ENCODE measurements around the gene TOMM70. TPM values are rescaled to one million over a fixed set of nuclear protein-coding genes. Genes with fewer than 3 reads are reported as not detected.
A peak's percentile ranks its signal among the peaks of the same experiment; 100 is the strongest.

Gene TOMM70
- total RNA-seq, 1 donor from 2014 or later: 102 TPM

GRCh38 chr3:100411091-100411982 is 10.4 kb upstream of the TOMM70 start:
- DNase-seq (ENCODE audit: low read depth): no peak

GRCh38 chr3:100407977-100408532 is 7.2 kb upstream of the TOMM70 start:
- peak; percentile 83 for DNase-seq (ENCODE audit: low read depth)

- no peak for DNase-seq (ENCODE audit: low read depth)
Measured at GRCh38 chr3:100407164-100407563, 6.3 kb upstream of the TOMM70 start.

GRCh38 chr3:100404250-100404548 is 3.3 kb upstream of the TOMM70 start:
- DNase-seq (ENCODE audit: low read depth): no peak

- DNase-seq (ENCODE audit: low read depth): no peak
Measured at GRCh38 chr3:100403362-100404249, 2.7 kb upstream of the TOMM70 start.

- no peak for DNase-seq (ENCODE audit: low read depth)
Measured at GRCh38 chr3:100402891-100403290, 2.0 kb upstream of the TOMM70 start.

- DNase-seq (ENCODE audit: low read depth): peak; percentile 57
Measured at GRCh38 chr3:100402256-100402655, 1.4 kb upstream of the TOMM70 start.

- no peak for DNase-seq (ENCODE audit: low read depth)
Measured at GRCh38 chr3:100401674-100402041, 769 bp upstream of the TOMM70 start.

- DNase-seq (ENCODE audit: low read depth): no peak
Measured at GRCh38 chr3:100400419-100400779, 490 bp downstream of the TOMM70 start.

- peak; percentile 46 for DNase-seq (ENCODE audit: low read depth)
Measured at GRCh38 chr3:100399341-100400071, 1.4 kb downstream of the TOMM70 start.

- no peak for DNase-seq (ENCODE audit: low read depth)
Measured at GRCh38 chr3:100396967-100397366, 3.9 kb downstream of the TOMM70 start.

GRCh38 chr3:100395679-100396431 is 5.0 kb downstream of the TOMM70 start:
- DNase-seq (ENCODE audit: low read depth): no peak

- DNase-seq (ENCODE audit: low read depth): no peak
Measured at GRCh38 chr3:100389025-100389424, 11.9 kb downstream of the TOMM70 start.

GRCh38 chr3:100386437-100387074 is 14.3 kb downstream of the TOMM70 start:
- no peak for DNase-seq (ENCODE audit: low read depth)

- no peak for DNase-seq (ENCODE audit: low read depth)
Measured at GRCh38 chr3:100384733-100385525, 16.0 kb downstream of the TOMM70 start.

GRCh38 chr3:100376301-100376700 is 24.6 kb downstream of the TOMM70 start:
- DNase-seq (ENCODE audit: low read depth): no peak

GRCh38 chr3:100374521-100374920 is 26.4 kb downstream of the TOMM70 start:
- no peak for DNase-seq (ENCODE audit: low read depth)

GRCh38 chr3:100370756-100371155 is 30.1 kb downstream of the TOMM70 start:
- no peak for DNase-seq (ENCODE audit: low read depth)

- no peak for DNase-seq (ENCODE audit: low read depth)
Measured at GRCh38 chr3:100368441-100368840, 32.4 kb downstream of the TOMM70 start.

Measured in myocyte (in vitro differentiated cells).